GM20431 (cell line): ENCODE results near the gene EIF1.

ENCODE experiments used
- in situ Hi-C: fragments of 300-500 bp; cut with MseI, MboI; formaldehyde crosslinking; loops from one replicate; pipeline ENCODE4 v1.15.0; 2020; ENCODE audit warnings: low sequenced_read_pairs; ENCODE audit not compliant: unreplicated experiment

EIF1 gene

GRCh38 chr17:41730479-41730878 lies 41.8 kb downstream of the EIF1 start:
- in situ Hi-C loops: loop anchor here (10.0 kb wide), 1 partner anchor 74 kb away; no protein-coding TSS in a partner anchor

GRCh38 chr17:41731836-41732235 lies 43.2 kb downstream of the EIF1 start:
- in situ Hi-C loops: loop anchor here (10.0 kb wide), 1 partner anchor 73 kb away; no protein-coding TSS in a partner anchor

GRCh38 chr17:41733348-41734138 lies 44.9 kb downstream of the EIF1 start:
- in situ Hi-C loops: loop anchor here (10.0 kb wide), 1 partner anchor 71 kb away; no protein-coding TSS in a partner anchor

GRCh38 chr17:41734139-41734948 lies 45.7 kb downstream of the EIF1 start, which contains the start of gene HAP1:
HAP1 (minus strand) TSS chr17:41734643; CDS start chr17:41734634, 9 bp downstream.
- in situ Hi-C loops: loop anchor here (10.0 kb wide), 1 partner anchor 70 kb away; no protein-coding TSS in a partner anchor

- in situ Hi-C loops: loop anchor here (10.0 kb wide), 1 partner anchor 70 kb away; no protein-coding TSS in a partner anchor
Observed at GRCh38 chr17:41734949-41735313, 46.2 kb downstream of the EIF1 start.

GRCh38 chr17:41735744-41736143 lies 47.1 kb downstream of the EIF1 start:
- in situ Hi-C loops: loop anchor here (10.0 kb wide), 1 partner anchor 69 kb away; no protein-coding TSS in a partner anchor

GRCh38 chr17:41736983-41737679 lies 48.4 kb downstream of the EIF1 start:
- in situ Hi-C loops: loop anchor here (10.0 kb wide), 1 partner anchor 68 kb away; no protein-coding TSS in a partner anchor

GRCh38 chr17:41737680-41738023 lies 49.0 kb downstream of the EIF1 start:
- in situ Hi-C loops: loop anchor here (10.0 kb wide), 1 partner anchor 67 kb away; no protein-coding TSS in a partner anchor

- in situ Hi-C loops: loop anchor here (10.0 kb wide), 1 partner anchor 67 kb away; no protein-coding TSS in a partner anchor
Observed at GRCh38 chr17:41738077-41738800, 49.6 kb downstream of the EIF1 start.

- in situ Hi-C loops: loop anchor here (10.0 kb wide), 1 partner anchor 66 kb away; no protein-coding TSS in a partner anchor
Observed at GRCh38 chr17:41738801-41739112, 50.1 kb downstream of the EIF1 start.

- in situ Hi-C loops: loop anchor here (10.0 kb wide), 1 partner anchor 65 kb away; no protein-coding TSS in a partner anchor
Observed at GRCh38 chr17:41739661-41740352, 51.1 kb downstream of the EIF1 start.

GRCh38 chr17:41740506-41740905 lies 51.8 kb downstream of the EIF1 start:
- in situ Hi-C loops: no loop called here

GRCh38 chr17:41741709-41742108 lies 53.0 kb downstream of the EIF1 start:
- in situ Hi-C loops: no loop called here
